Heart left ventricle (tissue), 16 donors: ENCODE measurements around the gene NR1I2. TPM values are rescaled to one million over a fixed set of nuclear protein-coding genes. Genes with fewer than 3 reads are reported as not detected.

ENCODE experiments used
- ATAC-seq, 4 donors: fragments of 200-7000 bp; cut with Tn5 transposase; one replicate each; pipeline ENCODE4 v1.9.1; 2020 to 2022; ENCODE audit warnings: moderate library complexity in 4 of 4, mild to moderate bottlenecking in 3 of 4, moderate number of reproducible peaks in 1 of 4
- DNase-seq, 5 donors: peaks; one replicate each; pipeline ENCODE4 v3.0.0-alpha.2; 2020
- H3K27ac ChIP-seq, 12 donors: fragments of 200-600 bp; sonication (generic) in 4 of 12; one replicate each; pipeline versions ENCODE4 v1.5.0 to v1.8.0; 2016 to 2022; ENCODE audit warnings: mild to moderate bottlenecking in 2 of 12
- H3K27me3 ChIP-seq, 9 donors: fragments of 200-600 bp; sonication (generic) in 2 of 9; one replicate each; pipeline versions ENCODE4 v1.5.1 to v1.8.0; 2016 to 2022; ENCODE audit warnings: mild to moderate bottlenecking in 3 of 9
- H3K36me3 ChIP-seq, 9 donors: fragments of 200-600 bp; sonication (generic) in 2 of 9; one replicate each; pipeline versions ENCODE4 v1.5.0 to v1.8.0; 2018 to 2022; ENCODE audit warnings: mild to moderate bottlenecking in 2 of 9
- H3K4me1 ChIP-seq, 12 donors: fragments of 200-600 bp; sonication (generic) in 4 of 12; one replicate each; pipeline versions ENCODE4 v1.5.0 to v1.8.0; 2016 to 2022; ENCODE audit warnings: mild to moderate bottlenecking in 3 of 12
- H3K4me3 ChIP-seq, 12 donors: fragments of 200-600 bp; sonication (generic) in 4 of 12; one replicate each; pipeline versions ENCODE4 v1.5.0 to v1.8.0; 2017 to 2022; ENCODE audit warnings: mild to moderate bottlenecking in 9 of 12, moderate library complexity in 4 of 12
- H3K9me3 ChIP-seq, 12 donors: fragments of 200-600 bp; sonication (generic) in 4 of 12; one replicate each; pipeline versions ENCODE4 v1.5.0 to v1.8.0; 2016 to 2022; ENCODE audit warnings: mild to moderate bottlenecking in 1 of 12
- CTCF ChIP-seq, 12 donors: fragments of 200-600 bp; sonication (generic) in 4 of 12; IDR thresholded peaks; one replicate each; pipeline versions ENCODE4 v1.5.0 to v1.8.0; 2018 to 2022; ENCODE audit warnings: antibody characterized with exemption in 12 of 12, mild to moderate bottlenecking in 5 of 12
- POLR2A ChIP-seq, 2 donors: fragments of 450-650 bp; IDR thresholded peaks; one replicate each; pipeline ENCODE4 v1.6.1; 2017; ENCODE audit warnings: antibody characterized with exemption in 2 of 2, mild to moderate bottlenecking in 2 of 2, moderate library complexity in 2 of 2
- WGBS, 4 donors: extraction: QIAGEN DNeasy Blood & Tissue Kit in 2 of 4; methylation state at CpG; one replicate each; pipeline versions ENCODE4 v1.1.5 to v1.1.7; 2013 to 2018; 5-methylcytosine and 5-hydroxymethylcytosine counted together
- intact Hi-C, 10 donors: fragments of 100-400 bp; cut with DNase I; formaldehyde crosslinking; loops; one replicate each; pipeline versions ENCODE4 v1.11.1 to v1.14.2; 2022
- polyA plus RNA-seq, 2 donors: library from polyadenylated mRNA; stranded (reverse); fragments of 200-250 nt; gene quantifications; one replicate each; pipeline ENCODE4 v1.2.3, GENCODE V29; 2013
- total RNA-seq, 9 donors: library from RNA; depleted of rRNA in 2 of 9; stranded (reverse); fragments of >200 nt in 2 of 9; fragmentation: NEBNext Ultra II Directional in 3 of 9; extraction: Animal tissue kit (Norgen Biotek cat#: 25700) in 3 of 9; gene quantifications; one replicate each; pipeline versions ENCODE4 v1.1.0 to v1.2.4, GENCODE V29; 2016 to 2023
- donor health status: ischemic (EF 13 %, LVEDD 7.1; RV severe dilation, severe dysfunction).
- donor health status: healthy with polysubstance abuse.
- donor health status: DM: no; HTN: yes; CAD: no.
- donor health status: DM: no; HTN: no; CAD: no.
- donor health status: ischemic (EF 25% LVEDD 6.9; RV normal size, moderate dysfunction).
- donor health status: ischemic (EF 25% LVEDD 5.7; RV mildly dilated, moderate dysfunction).
- donor health status: healthy.
- donor health status: DM: yes; HTN: yes; CAD: no.
- donor health status: ischemic (EF 35%, LVEDD 5.7; RV mildly dilated, moderate dysfunction).
- donor health status: nonischemic (EF 11% LVEDD 7.7; RV severe dilation, severe dysfunction).
- donor health status: DM: yes; HTN: yes; CAD: no.
- donor health status: PGD.
- donor health status: ischemic (EF 29% LVEDD 5.4; RV normal size, mild dysfunction).
- donor health status: nonischemic (EF 23%, LVEDD 6.1; RV moderate dilation, normal function).

Gene NR1I2
- total and polyA plus RNA-seq, 11 donors = 0.07 to 0.29 (median 0.15) TPM; not detected in 4

GRCh38 chr3:119818937-119819336, 37.0 kb downstream of the NR1I2 start:
- Histone ChIP-seq H3K4me3 (no peak overlapping the region), H3K9me3 (no peaks in the 10 kb centered on the region), H3K36me3 (no peaks in the 10 kb centered on the region), H3K27me3 (no peaks in the 10 kb centered on the region), H3K4me1 (peaks cover 0 to 10% (median 0%) of the 10 kb centered on the region in 12 donors), H3K27ac (no peak overlapping the region)
- intact Hi-C loops = loop anchor here in 1 of 10 donors (10.0 kb wide), 1 partner anchor 104 kb away; no protein-coding TSS in a partner anchor
- TF ChIP-seq POLR2A (IDR thresholded peaks at IDR 0.05) (no peak), CTCF (IDR thresholded peaks at IDR 0.05) (no peak)
- no peak for ATAC-seq
- no peak for DNase-seq
- WGBS, 4 donors = 85 to 98% (median 91%) methylated on average over 2 of the region's 2 CpGs

- 62 to 77% (median 74%) methylated on average over 2 of the region's 2 CpGs for WGBS, 4 donors
- peaks cover 0 to 10% (median 0%) of the 10 kb centered on the region in 12 donors for H3K4me1 ChIP-seq
- intact Hi-C loops = loop anchor here in 1 of 10 donors (10.0 kb wide), 1 partner anchor 105 kb away; no protein-coding TSS in a partner anchor
- ATAC-seq = no peak
- H3K27me3 ChIP-seq = no peaks in the 10 kb centered on the region
- H3K36me3 ChIP-seq = peaks cover 0 to 6% (median 3%) of the 10 kb centered on the region in 9 donors
- no peak overlapping the region for H3K4me3 ChIP-seq
- no peak for DNase-seq
- no peaks in the 10 kb centered on the region for H3K9me3 ChIP-seq
- TF ChIP-seq CTCF (IDR thresholded peaks at IDR 0.05) (no peak), POLR2A (IDR thresholded peaks at IDR 0.05) (no peak)
- no peak overlapping the region for H3K27ac ChIP-seq
Observed at GRCh38 chr3:119819806-119820205, 37.9 kb downstream of the NR1I2 start.

GRCh38 chr3:119825820-119826219, 43.9 kb downstream of the NR1I2 start:
- no peaks in the 10 kb centered on the region for H3K9me3 ChIP-seq
- ATAC-seq = no peak

More at GRCh38 chr3:119825820-119826219, 43.9 kb downstream of the NR1I2 start:
- WGBS, 4 donors = 63 to 71% (median 67%) methylated on average over 1 of the region's 1 CpG
- TF ChIP-seq POLR2A (IDR thresholded peaks at IDR 0.05) = no peak
- TF ChIP-seq CTCF (IDR thresholded peaks at IDR 0.05) = no peak
- DNase-seq = no peak
- no peak overlapping the region for H3K27ac ChIP-seq
- no peak overlapping the region for H3K4me3 ChIP-seq
- H3K27me3 ChIP-seq = no peaks in the 10 kb centered on the region
- intact Hi-C loops = no loop called here
- peaks cover 0 to 26% (median 20%) of the 10 kb centered on the region in 9 donors for H3K36me3 ChIP-seq
- H3K4me1 ChIP-seq = peaks cover 0 to 6% (median 0%) of the 10 kb centered on the region in 12 donors
